Endothelial cell of umbilical vein (primary cell): ENCODE results near the gene GGTA1. TPM values are rescaled to one million over a fixed set of nuclear protein-coding genes. Genes with fewer than 3 reads are reported as not detected.

Experiments used
- BruUV-seq: library from RNA; stranded (reverse); fragments of 400-500 nt; replicated peaks from 2 replicates; lab custom pipeline; 2021; lab: Mats Ljungman, UMichigan
- CTCF ChIA-PET: fragments of 300-600, 350-600 bp; sonication (Branson Sonifier 250); formaldehyde crosslinking; loops from one replicate; lab custom pipeline; 2021; ENCODE audit warnings: antibody characterized with exemption, inconsistent platforms; lab: Charles Lee
- POLR2A ChIA-PET: fragments of 300-600, 350-600 bp; sonication (Branson Sonifier 250); formaldehyde crosslinking; loops from one replicate; lab custom pipeline; 2021; ENCODE audit warnings: antibody characterized with exemption, inconsistent platforms; lab: Charles Lee
- DNase-seq: peaks from one replicate; pipeline ENCODE4 v3.0.0-alpha.2; 2011; ENCODE audit warnings: low read depth, low spot score
- FAIRE-seq: peaks from 2 replicates; lab custom pipeline; 2011; peaks lifted over from hg19 to GRCh38; lab: Jason Lieb, UNC
- H2AFZ ChIP-seq: 2 replicates; pipeline ENCODE4 v1.6.0; 2012; ENCODE audit warnings: low read depth, low read length, control low read depth, inconsistent platforms
- H3K27ac ChIP-seq: 2 replicates; pipeline ENCODE4 v1.5.1; 2011; ENCODE audit warnings: low read depth, mild to moderate bottlenecking, control low read depth, low read length, moderate library complexity; ENCODE audit not compliant: insufficient read depth
- H3K27me3 ChIP-seq, 2 experiments: 2 replicates each; pipeline versions ENCODE4 v1.6.0 to v1.6.1; 2011; ENCODE audit warnings: low read length in 2 of 2, mixed read lengths in 1 of 2; ENCODE audit not compliant: control insufficient read depth in 2 of 2, insufficient read depth in 2 of 2
- H3K36me3 ChIP-seq, 2 experiments: 2 replicates in 1 of 2; 3 replicates in 1 of 2; pipeline ENCODE4 v1.5.1; 2011; ENCODE audit warnings: low read length in 2 of 2, mild to moderate bottlenecking in 1 of 2, moderate library complexity in 1 of 2; ENCODE audit not compliant: control insufficient read depth in 2 of 2, insufficient read depth in 2 of 2; ENCODE audit errors: extremely low read depth in 1 of 2
- H3K4me1 ChIP-seq: 3 replicates; pipeline ENCODE4 v1.5.1; 2011; ENCODE audit warnings: mild to moderate bottlenecking, low read length; ENCODE audit not compliant: control insufficient read depth, insufficient read depth; ENCODE audit errors: extremely low read depth
- H3K4me2 ChIP-seq: 2 replicates; pipeline ENCODE4 v1.6.1; 2011; ENCODE audit warnings: low read length, control low read depth, mixed read lengths; ENCODE audit not compliant: insufficient read depth
- H3K4me3 ChIP-seq, 3 experiments: fragments of 200-600 bp in 1 of 3; sonication (generic), shearing (Covaris generic) in 1 of 3; replicated peaks in 1 of 3; 2 replicates each; pipeline ENCODE4 v1.5.1; 2011 to 2016; ENCODE audit warnings: control low read depth in 3 of 3, low read length in 3 of 3, mild to moderate bottlenecking in 2 of 3, inconsistent platforms in 1 of 3, low read depth in 1 of 3, moderate library complexity in 1 of 3; ENCODE audit not compliant: insufficient read depth in 1 of 3
- H3K79me2 ChIP-seq: 2 replicates; pipeline ENCODE4 v1.6.0; 2012; ENCODE audit warnings: low read length, inconsistent platforms; ENCODE audit not compliant: control insufficient read depth, insufficient read depth
- H3K9ac ChIP-seq: replicated peaks from 2 replicates; pipeline ENCODE3; 2011; ENCODE audit warnings: low read length, control low read depth; ENCODE audit not compliant: insufficient read depth; ENCODE audit errors: extremely low read depth
- H3K9me1 ChIP-seq: replicated peaks from 3 replicates; pipeline ENCODE4 v1.6.0; 2011; ENCODE audit warnings: mild to moderate bottlenecking, low read length; ENCODE audit not compliant: control insufficient read depth, insufficient read depth; ENCODE audit errors: extremely low read depth
- H3K9me3 ChIP-seq: replicated peaks from 2 replicates; pipeline ENCODE4 v1.5.1; 2012; ENCODE audit warnings: low read length, inconsistent platforms; ENCODE audit not compliant: control insufficient read depth, insufficient read depth
- H4K20me1 ChIP-seq: replicated peaks from 2 replicates; pipeline ENCODE3; 2011; ENCODE audit warnings: mild to moderate bottlenecking, low read length; ENCODE audit not compliant: control insufficient read depth, insufficient read depth; ENCODE audit errors: extremely low read depth
- EZH2 ChIP-seq: IDR thresholded peaks from 2 replicates; pipeline ENCODE4 v1.6.1; 2012; ENCODE audit warnings: borderline replicate concordance, low read depth, mild to moderate bottlenecking, moderate library complexity, low read length, inconsistent platforms; ENCODE audit not compliant: severe bottlenecking
- FOS ChIP-seq: IDR thresholded peaks from 2 replicates; pipeline ENCODE4 v1.6.1; 2011; ENCODE audit warnings: mild to moderate bottlenecking, low read length, moderate library complexity, borderline replicate concordance; ENCODE audit not compliant: insufficient read depth
- JUN ChIP-seq: IDR thresholded peaks from 2 replicates; pipeline ENCODE4 v1.6.1; 2011; ENCODE audit warnings: borderline replicate concordance, low read depth; ENCODE audit not compliant: insufficient read length, insufficient read depth
- MAX ChIP-seq: IDR thresholded peaks from 2 replicates; pipeline ENCODE4 v1.6.1; 2011; ENCODE audit not compliant: insufficient read depth, insufficient read length
- MYC ChIP-seq: IDR thresholded peaks from one replicate; pipeline ENCODE4 v1.6.1; 2011; ENCODE audit warnings: mild to moderate bottlenecking, low read depth, low read length
- POLR2A ChIP-seq: IDR thresholded peaks from 2 replicates; pipeline ENCODE4 v1.6.1; 2012; ENCODE audit warnings: low read depth, mild to moderate bottlenecking, control low read depth, low read length
- dilution Hi-C: fragments of 300-500 bp; cut with MboI; formaldehyde crosslinking; loops from one replicate; pipeline ENCODE4 v1.15.0; 2019; ENCODE audit warnings: low sequenced_read_pairs; ENCODE audit not compliant: extremely low pct_ligation_motif_present
- intact Hi-C: fragments of 100-400 bp; cut with micrococcal nuclease; formaldehyde crosslinking; loops from one replicate; pipeline ENCODE4 v1.10.0; 2022
- polyA plus RNA-seq, 4 experiments: library from polyadenylated mRNA; depleted of rRNA in 3 of 4; stranded (reverse) in 3 of 4; unstranded in 1 of 4; fragments of >200 nt; gene quantifications; 2 replicates each; pipeline versions ENCODE4 v1.2.1 to v1.2.3, GENCODE V29; 2011 to 2012; ENCODE audit warnings: missing spikeins in 1 of 4
- total RNA-seq: library from RNA; stranded (reverse); gene quantifications from 2 replicates; pipeline ENCODE4 v1.2.3, GENCODE V29; 2021

GGTA1 gene
- total and polyA plus RNA-seq, 2 donors (not counting 3 experiments of a cell fraction or from before 2014, with no cell fraction given) = not detected

GRCh38 chr9:121405899-121406298 lies 93.7 kb downstream of the GGTA1 start:
- Histone ChIP-seq H3K79me2 (no peaks in the 10 kb centered on the region), H3K9me3 (no peaks in the 10 kb centered on the region), H4K20me1 (no peaks in the 10 kb centered on the region), H3K27ac (no peak overlapping the region), H3K4me3 (no peak overlapping the region), H3K4me1 (no peaks in the 10 kb centered on the region), H3K4me2 (no peak overlapping the region), H3K9ac (no peak overlapping the region), H3K9me1 (no peaks in the 10 kb centered on the region), H3K27me3 (peaks cover 0 to 7% of the 10 kb centered on the region in 2 experiments), H3K36me3 (no peaks in the 10 kb centered on the region), H2AFZ (no peak overlapping the region)
- no peak for FAIRE-seq
- TF ChIP-seq MAX = no peak
- no peak for TF ChIP-seq POLR2A
- TF ChIP-seq JUN = no peak
- no peak for TF ChIP-seq FOS
- no peak for TF ChIP-seq EZH2
- TF ChIP-seq MYC = no peak
- BruUV-seq = no TSS peak
- POLR2A ChIA-PET = interaction anchor here (0.7 kb wide), 1 partner anchor 16 kb away, joined by 11 read pairs; no protein-coding TSS in a partner anchor
- DNase-seq = no peak
- CTCF ChIA-PET = interaction anchor here (0.7 kb wide), 1 partner anchor 33 kb away, joined by 3 read pairs; no protein-coding TSS in a partner anchor
- dilution Hi-C loops (no loop called here), intact Hi-C loops (loop anchor here (10.0 kb wide), 1 partner anchor 331 kb away; the partner anchor contains the start of gene CNTRL)

Other genes with a start within 250 kb of the GGTA1 start
- gene GSN, start 231.7 kb downstream of the GGTA1 start, total RNA-seq = 130 and 176 TPM in 2 replicates
- 226 and 232 TPM in 2 replicates for gene GSN, start 231.7 kb downstream of the GGTA1 start, polyA plus RNA-seq
- gene STOM, start 129.6 kb downstream of the GGTA1 start, total RNA-seq = 138 and 170 TPM in 2 replicates
- gene STOM, start 129.6 kb downstream of the GGTA1 start, polyA plus RNA-seq = 133 and 153 TPM in 2 replicates
- gene DAB2IP, start 151.8 kb upstream of the GGTA1 start, total RNA-seq = 48.4 and 53.6 TPM in 2 replicates
- gene DAB2IP, start 151.8 kb upstream of the GGTA1 start, polyA plus RNA-seq = 29.2 and 29.9 TPM in 2 replicates